Renal cortex interstitium (tissue), 11 donors: ENCODE measurements around the gene SYT5. TPM values are rescaled to one million over a fixed set of nuclear protein-coding genes. Genes with fewer than 3 reads are reported as not detected.
"Not testable (repeated sequence)": the region's sequence is repeated elsewhere in the genome, so short reads cannot be mapped to it uniquely, and the experiment has no call there.

Experiments used
- DNase-seq, 11 donors: peaks; one replicate each; pipeline ENCODE4 v3.0.0-alpha.2; 2013; ENCODE audit warnings: low read depth in 9 of 11, low spot score in 4 of 11; ENCODE audit errors: extremely low read depth in 1 of 11
- polyA plus RNA-seq, 3 donors: library from polyadenylated mRNA; unstranded; fragments of 120-200 nt; gene quantifications; one replicate each; pipeline ENCODE4 v1.2.1, GENCODE V29; 2013; ENCODE audit not compliant: insufficient read length in 3 of 3

SYT5 gene
- polyA plus RNA-seq, 3 donors = 0.11 to 0.47 (median 0.44) TPM

GRCh38 chr19:55155784-55156183 lies 24.3 kb downstream of the SYT5 start:
- DNase-seq = not testable (repeated sequence)

GRCh38 chr19:55153652-55154264 lies 26.3 kb downstream of the SYT5 start:
- no peak for DNase-seq

- no peak for DNase-seq
Measured at GRCh38 chr19:55152017-55152416, 28.1 kb downstream of the SYT5 start.

- DNase-seq = no peak
Measured at GRCh38 chr19:55149078-55150003, 30.7 kb downstream of the SYT5 start, which contains the start of gene TNNT1. TNNT1 (minus strand) TSS chr19:55149206; CDS start chr19:55147157, 2,049 bp downstream.

- DNase-seq = no peak
Measured at GRCh38 chr19:55147545-55148251, 32.4 kb downstream of the SYT5 start.

GRCh38 chr19:55146705-55147273 lies 33.3 kb downstream of the SYT5 start:
- DNase-seq = no peak

GRCh38 chr19:55146078-55146704 lies 33.9 kb downstream of the SYT5 start:
- no peak for DNase-seq

- no peak for DNase-seq
Measured at GRCh38 chr19:55145232-55145631, 34.9 kb downstream of the SYT5 start.

GRCh38 chr19:55141696-55142095 lies 38.4 kb downstream of the SYT5 start:
- no peak for DNase-seq

GRCh38 chr19:55137915-55138314 lies 42.2 kb downstream of the SYT5 start:
- no peak for DNase-seq

GRCh38 chr19:55136399-55137102 lies 43.5 kb downstream of the SYT5 start:
- DNase-seq = no peak

- DNase-seq = no peak
Measured at GRCh38 chr19:55134736-55135135, 45.4 kb downstream of the SYT5 start.

GRCh38 chr19:55133639-55134444 lies 46.2 kb downstream of the SYT5 start:
- DNase-seq = no peak

- no peak for DNase-seq
Measured at GRCh38 chr19:55132453-55133129, 47.5 kb downstream of the SYT5 start.

GRCh38 chr19:55131421-55131820 lies 48.7 kb downstream of the SYT5 start:
- DNase-seq = no peak
